HG03342 (cell line): ENCODE results near the gene DAPK2.

Source experiments
- ATAC-seq: cut with Tn5 transposase; IDR thresholded peaks from one replicate; pipeline ENCODE4 v1.9.1; 2021; ENCODE audit warnings: mild to moderate bottlenecking, moderate library complexity; ENCODE audit not compliant: unreplicated experiment

The DAPK2 gene

GRCh38 chr15:63920504-63921175 lies 125.6 kb downstream of the DAPK2 start:
- no peak for ATAC-seq

DNA sequence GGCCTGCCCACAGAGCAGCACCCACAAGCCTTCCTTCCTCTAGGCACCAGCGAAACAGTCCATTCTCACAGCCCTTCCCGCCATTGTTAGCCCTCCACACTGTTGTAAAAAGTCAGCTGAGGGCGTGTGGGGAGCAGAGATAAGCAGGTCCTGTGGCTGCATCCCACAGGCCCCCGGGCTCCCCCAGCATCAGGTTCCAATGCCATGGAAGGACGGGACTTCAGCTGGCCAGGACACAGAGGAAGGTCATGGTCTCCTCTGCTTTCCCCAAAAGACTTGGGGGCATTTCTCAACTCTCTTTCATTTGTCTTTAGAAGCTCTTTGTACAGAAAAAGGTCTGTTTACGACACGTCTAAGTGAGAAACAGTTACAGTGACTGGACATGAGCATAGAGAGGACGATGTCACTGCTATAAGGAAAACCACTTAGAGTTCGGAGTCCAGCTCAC lies 127.4 kb downstream of the DAPK2 start:
- ATAC-seq, result no peak

GRCh38 chr15:63918317-63918672 lies 128.0 kb downstream of the DAPK2 start:
- no peak for ATAC-seq

- no peak for ATAC-seq
Observed at GRCh38 chr15:63917588-63918316, 128.5 kb downstream of the DAPK2 start.

DNA sequence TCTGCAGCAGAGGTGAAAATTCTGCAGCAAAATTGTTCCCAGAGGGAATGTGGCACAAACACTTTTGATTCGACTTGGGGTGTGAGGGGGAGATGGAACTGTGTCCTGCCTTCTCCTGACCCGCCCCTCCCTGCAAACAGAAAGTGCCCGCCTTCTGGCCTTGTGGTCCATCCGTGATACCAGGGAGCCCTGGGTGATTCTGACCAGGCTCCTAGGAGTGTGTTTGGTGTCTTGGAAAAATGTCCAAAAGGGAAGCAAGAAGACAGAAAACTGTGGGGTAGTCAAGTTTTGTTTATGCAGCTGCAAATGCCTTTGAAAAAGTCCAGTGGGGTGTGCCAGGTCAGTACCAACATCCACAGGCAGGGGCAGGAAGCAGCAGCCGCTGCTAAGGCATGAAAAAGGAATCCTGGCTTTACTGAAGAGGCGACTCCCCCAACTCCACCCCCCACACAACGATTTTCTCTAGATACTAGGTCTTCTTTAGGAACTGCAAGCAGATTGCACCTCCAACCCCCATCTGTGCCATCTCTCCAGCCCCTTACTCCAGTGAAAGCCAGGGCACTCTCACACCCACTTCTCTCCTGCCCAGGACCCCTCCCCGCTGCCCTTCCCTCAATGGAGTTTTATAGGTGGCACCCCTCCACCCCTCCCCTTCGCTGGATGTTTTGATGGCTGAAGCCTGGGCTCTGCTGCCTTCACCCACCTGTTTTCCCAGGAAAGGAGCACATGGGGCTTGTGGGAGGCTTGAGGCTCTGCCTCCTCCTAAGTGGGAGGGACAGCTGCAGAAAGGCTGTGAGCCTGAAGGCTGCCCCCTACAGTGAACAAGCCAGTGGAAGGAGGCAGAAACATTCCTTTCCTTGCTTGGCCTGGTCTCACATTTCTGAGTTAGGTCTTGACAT lies 130.2 kb downstream of the DAPK2 start:
- no peak for ATAC-seq

GRCh38 chr15:63915209-63915872 lies 130.9 kb downstream of the DAPK2 start:
- no peak for ATAC-seq

GRCh38 chr15:63913786-63914315 lies 132.4 kb downstream of the DAPK2 start:
- no peak for ATAC-seq

- ATAC-seq, result no peak
Observed at GRCh38 chr15:63913336-63913735, 132.9 kb downstream of the DAPK2 start.

GRCh38 chr15:63912061-63912615 lies 134.1 kb downstream of the DAPK2 start:
- no peak for ATAC-seq

DNA sequence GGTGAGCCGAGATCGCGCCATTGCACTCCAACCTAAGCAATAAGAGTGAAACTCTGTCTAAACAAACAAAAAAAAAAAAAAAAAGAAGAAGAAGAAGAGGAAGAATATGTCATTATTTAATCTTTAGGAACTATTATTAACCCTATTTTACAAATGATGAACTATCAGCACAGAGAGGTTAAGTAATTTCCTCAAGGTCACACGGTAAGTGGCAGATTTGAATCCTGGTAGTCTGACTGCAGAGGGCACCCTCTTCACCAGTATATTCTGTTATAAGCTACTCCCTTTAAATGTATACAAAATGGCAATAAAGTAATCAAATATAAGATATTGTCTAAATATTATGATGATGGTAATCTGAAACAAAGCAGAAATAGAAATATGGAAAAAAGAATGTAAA lies 135.1 kb downstream of the DAPK2 start:
- no peak for ATAC-seq

- ATAC-seq, result no peak
Observed at GRCh38 chr15:63909819-63910437, 136.4 kb downstream of the DAPK2 start.

GRCh38 chr15:63908991-63909390 lies 137.3 kb downstream of the DAPK2 start:
- no peak for ATAC-seq

DNA sequence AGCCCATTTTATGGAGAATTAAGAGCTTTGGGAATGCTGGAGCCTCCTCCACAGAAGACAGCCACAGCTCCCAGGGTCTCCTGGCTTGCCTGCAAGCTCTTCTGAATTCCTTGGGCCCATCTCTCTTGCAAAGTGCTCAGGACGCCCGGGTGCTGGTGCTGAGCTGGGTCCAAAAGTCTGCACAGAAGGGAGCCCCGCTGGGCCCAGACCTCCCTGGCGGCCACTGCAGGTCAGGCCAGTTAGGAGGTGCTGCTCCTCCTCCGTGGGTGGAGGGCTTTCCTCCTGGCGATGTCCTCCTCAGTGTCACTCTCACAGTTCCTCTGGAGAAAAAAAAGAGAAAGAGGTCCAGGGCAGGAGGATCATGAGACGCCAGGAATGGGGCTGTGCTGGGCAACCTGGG lies 138.0 kb downstream of the DAPK2 start:
- ATAC-seq, result no peak

DNA sequence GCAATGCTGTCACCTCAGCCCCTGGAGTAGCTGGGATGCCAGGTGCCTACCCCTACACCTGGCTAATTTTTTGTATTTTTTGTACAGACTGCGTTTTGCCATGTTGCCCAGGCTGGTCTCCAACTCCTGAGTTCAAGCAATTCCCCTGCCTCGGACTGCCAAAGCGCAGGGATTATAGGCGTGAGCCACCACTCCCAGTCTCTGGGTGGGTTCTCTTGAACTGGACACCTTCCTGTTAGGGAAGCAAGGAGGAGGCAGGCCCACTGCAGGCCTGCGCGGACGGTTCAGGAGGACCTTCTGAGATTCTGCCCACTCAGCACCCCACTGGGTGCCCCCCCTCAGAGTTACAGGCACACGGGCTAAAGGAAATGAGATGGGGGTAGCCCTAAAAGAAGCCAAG lies 138.8 kb downstream of the DAPK2 start:
- no peak for ATAC-seq

- ATAC-seq, result no peak
Observed at GRCh38 chr15:63906266-63906584, 140.1 kb downstream of the DAPK2 start.

- no peak for ATAC-seq
Observed at GRCh38 chr15:63905558-63906265, 140.6 kb downstream of the DAPK2 start.

GRCh38 chr15:63905131-63905530 lies 141.2 kb downstream of the DAPK2 start:
- ATAC-seq, result no peak

GRCh38 chr15:63904042-63904441 lies 142.2 kb downstream of the DAPK2 start:
- ATAC-seq, result no peak

DNA sequence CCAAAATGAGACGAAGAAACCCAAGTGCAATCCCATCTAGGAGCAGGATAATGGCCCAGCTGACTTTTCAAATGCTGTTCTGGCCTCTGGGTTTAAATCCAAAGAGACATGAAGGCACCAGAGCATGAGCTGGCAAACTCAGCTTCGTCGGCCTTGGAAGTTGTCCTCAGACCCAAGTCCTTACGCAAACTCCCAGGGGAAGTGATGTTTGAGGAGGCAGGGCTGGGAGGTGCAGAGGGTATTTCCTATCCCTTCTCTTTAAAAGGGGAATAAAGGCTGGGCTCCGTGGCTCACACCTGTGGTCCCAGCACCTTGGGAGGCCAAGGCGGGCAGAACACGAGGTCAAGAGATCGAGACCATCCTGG lies 143.6 kb downstream of the DAPK2 start:
- no peak for ATAC-seq
